Neutrophil (primary cell): ENCODE measurements around the gene COA1.
"Not testable (repeated sequence)": the region's sequence is repeated elsewhere in the genome, so short reads cannot be mapped to it uniquely, and the experiment has no call there.

Source experiments
- H3K27ac ChIP-seq: fragments of 200-600 bp; sonication (generic); 2 replicates; pipeline ENCODE4 v1.5.1; 2016; ENCODE audit warnings: mild to moderate bottlenecking, moderate library complexity
- H3K27me3 ChIP-seq: fragments of 200-600 bp; sonication (generic); 2 replicates; pipeline ENCODE4 v1.6.0; 2016; ENCODE audit warnings: mild to moderate bottlenecking
- H3K36me3 ChIP-seq: fragments of 200-600 bp; sonication (generic); 2 replicates; pipeline ENCODE4 v1.5.1; 2017
- H3K4me1 ChIP-seq, 2 experiments: fragments of 200-600 bp in 1 of 2; sonication (generic) in 1 of 2; 1 replicate in 1 of 2; 2 replicates in 1 of 2; pipeline versions ENCODE4 v1.5.1 to v1.6.1; 2013 to 2016; ENCODE audit warnings: low read depth in 1 of 2, low read length in 1 of 2, mild to moderate bottlenecking in 1 of 2, moderate library complexity in 1 of 2; ENCODE audit not compliant: control insufficient read depth in 1 of 2, insufficient read depth in 1 of 2
- H3K4me3 ChIP-seq, 2 experiments: fragments of 200-600 bp in 1 of 2; sonication (generic) in 1 of 2; 1 replicate in 1 of 2; 2 replicates in 1 of 2; pipeline ENCODE4 v1.5.1; 2013 to 2016; ENCODE audit warnings: low read depth in 1 of 2, low read length in 1 of 2, mild to moderate bottlenecking in 1 of 2, moderate library complexity in 1 of 2
- H3K9me3 ChIP-seq: fragments of 200-600 bp; sonication (generic); 2 replicates; pipeline ENCODE4 v1.5.1; 2016
- CTCF ChIP-seq: fragments of 200-600 bp; sonication (generic); IDR thresholded peaks from 2 replicates; pipeline ENCODE4 v1.5.1; 2016; ENCODE audit warnings: antibody characterized with exemption

The COA1 gene

DNA sequence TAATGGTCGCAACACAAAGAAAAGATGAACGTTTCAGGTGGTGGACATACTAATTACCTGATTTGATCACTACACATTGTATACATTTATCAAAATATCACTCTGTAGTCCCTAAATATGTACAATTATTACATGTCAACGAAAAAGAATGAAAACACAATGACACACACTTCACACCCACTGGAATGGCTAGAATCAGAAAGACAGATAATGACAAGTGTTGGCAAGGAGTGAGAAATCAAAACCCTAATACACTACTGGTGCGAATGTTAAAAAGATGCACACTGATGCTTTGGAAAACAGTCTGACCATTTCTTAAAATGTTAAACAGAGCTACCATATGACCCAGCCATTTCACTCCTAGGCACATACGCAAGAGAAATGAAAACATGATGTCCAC is 2.3 kb downstream of the COA1 start:
- Histone ChIP-seq H3K36me3 (no peaks in the 10 kb centered on the region), H3K27ac (no peak overlapping the region), H3K9me3 (no peaks in the 10 kb centered on the region), H3K4me3 (no peak overlapping the region), H3K27me3 (no peaks in the 10 kb centered on the region), H3K4me1 (peaks cover 12 to 15% of the 10 kb centered on the region in 2 experiments)
- TF ChIP-seq CTCF = no peak

- Histone ChIP-seq H3K4me3 (no peak overlapping the region), H3K27ac (no peak overlapping the region), H3K27me3 (no peaks in the 10 kb centered on the region), H3K9me3 (no peaks in the 10 kb centered on the region), H3K36me3 (no peaks in the 10 kb centered on the region), H3K4me1 (peaks cover 12 to 15% of the 10 kb centered on the region in 2 experiments)
- TF ChIP-seq CTCF = no peak
Observed at GRCh38 chr7:43726466-43726865, 2.9 kb downstream of the COA1 start.

DNA sequence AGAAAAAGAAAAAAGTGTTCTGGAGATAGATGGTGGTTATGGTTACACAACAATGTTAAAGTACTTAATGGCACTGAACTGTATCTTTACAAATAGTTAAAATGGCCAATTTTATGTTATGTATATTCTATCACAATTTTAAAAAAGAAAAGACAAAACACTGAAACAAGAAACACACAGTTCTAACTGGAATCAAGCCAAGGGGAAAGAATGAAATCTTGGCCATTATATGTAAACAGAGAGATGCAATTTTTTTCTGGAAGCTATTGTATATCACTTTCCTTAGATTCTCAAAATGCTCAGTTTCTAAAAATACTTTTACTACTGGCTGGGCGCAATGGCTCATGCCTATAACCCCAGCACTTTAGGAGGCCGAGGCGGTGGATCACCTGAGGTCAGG is 4.1 kb downstream of the COA1 start:
- no peak for TF ChIP-seq CTCF
- H3K9me3 ChIP-seq = no peaks in the 10 kb centered on the region
- no peaks in the 10 kb centered on the region for H3K36me3 ChIP-seq
- H3K4me3 ChIP-seq = no peak overlapping the region
- H3K4me1 ChIP-seq = peaks cover 12 to 15% of the 10 kb centered on the region in 2 experiments
- H3K27ac ChIP-seq = no peak overlapping the region
- no peaks in the 10 kb centered on the region for H3K27me3 ChIP-seq

- no peaks in the 10 kb centered on the region for H3K9me3 ChIP-seq
- TF ChIP-seq CTCF = no peak
- H3K4me3 ChIP-seq = no peak overlapping the region
- no peak overlapping the region for H3K27ac ChIP-seq
- H3K36me3 ChIP-seq = no peaks in the 10 kb centered on the region
- H3K4me1 ChIP-seq = no peaks in the 10 kb centered on the region
- H3K27me3 ChIP-seq = no peaks in the 10 kb centered on the region
Observed at GRCh38 chr7:43723007-43723341, 6.3 kb downstream of the COA1 start.

DNA sequence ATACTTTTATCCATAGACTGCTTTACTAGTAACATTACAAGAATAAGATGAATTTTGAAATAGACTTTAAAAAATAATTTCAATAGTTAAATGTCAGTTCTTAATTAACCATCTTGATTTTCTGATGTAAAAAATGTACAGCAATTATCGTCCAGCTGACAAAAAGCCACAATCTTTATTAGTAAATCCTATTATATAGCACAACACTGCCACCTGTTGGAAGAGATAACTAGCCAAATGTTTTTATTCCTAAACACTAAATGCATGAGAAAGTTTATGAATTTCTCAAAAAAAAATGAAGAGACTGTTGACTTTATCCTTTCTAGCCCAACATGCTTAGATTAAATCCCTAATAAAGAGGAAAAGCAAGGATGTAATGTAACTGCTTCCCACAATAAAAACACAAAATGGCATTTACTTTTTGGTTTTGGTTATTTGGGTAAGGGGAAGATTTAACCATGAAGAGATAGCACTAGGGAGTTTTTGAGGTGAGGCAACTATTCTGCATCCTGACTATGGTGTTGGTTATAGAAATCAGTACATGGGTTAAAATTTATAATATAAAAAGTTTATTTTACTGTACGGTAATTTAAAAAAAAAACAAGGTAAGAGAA is 8.0 kb downstream of the COA1 start:
- Histone ChIP-seq H3K27me3 (no peaks in the 10 kb centered on the region), H3K36me3 (no peaks in the 10 kb centered on the region), H3K27ac (no peak overlapping the region), H3K4me1 (no peaks in the 10 kb centered on the region), H3K9me3 (no peaks in the 10 kb centered on the region), H3K4me3 (no peak overlapping the region)
- peak; percentile 62 for TF ChIP-seq CTCF

DNA sequence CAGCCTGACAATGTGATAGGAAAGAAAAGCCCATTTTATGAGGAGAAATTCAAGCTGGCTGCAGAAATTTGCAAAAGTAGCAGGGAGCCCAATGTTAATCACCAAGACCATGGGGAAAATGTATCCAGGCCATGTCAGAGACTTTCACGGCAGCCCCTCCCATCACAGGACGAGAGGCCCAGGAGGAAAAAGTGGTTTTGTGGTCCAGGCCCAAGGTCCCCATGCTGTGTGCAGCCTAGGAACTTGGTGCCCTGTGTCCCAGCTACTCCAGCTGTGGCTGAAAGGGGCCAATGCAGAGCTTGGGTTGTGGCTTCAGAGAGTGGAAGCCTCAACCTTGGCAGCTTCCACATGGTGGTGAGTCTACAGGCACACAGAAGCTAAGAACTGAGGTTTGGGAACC is 12.7 kb downstream of the COA1 start:
- no peaks in the 10 kb centered on the region for H3K9me3 ChIP-seq
- H3K27me3 ChIP-seq = no peaks in the 10 kb centered on the region
- no peak overlapping the region for H3K27ac ChIP-seq
- H3K4me3 ChIP-seq = no peak overlapping the region
- H3K4me1 ChIP-seq = no peaks in the 10 kb centered on the region
- H3K36me3 ChIP-seq = no peaks in the 10 kb centered on the region
- TF ChIP-seq CTCF = no peak

DNA sequence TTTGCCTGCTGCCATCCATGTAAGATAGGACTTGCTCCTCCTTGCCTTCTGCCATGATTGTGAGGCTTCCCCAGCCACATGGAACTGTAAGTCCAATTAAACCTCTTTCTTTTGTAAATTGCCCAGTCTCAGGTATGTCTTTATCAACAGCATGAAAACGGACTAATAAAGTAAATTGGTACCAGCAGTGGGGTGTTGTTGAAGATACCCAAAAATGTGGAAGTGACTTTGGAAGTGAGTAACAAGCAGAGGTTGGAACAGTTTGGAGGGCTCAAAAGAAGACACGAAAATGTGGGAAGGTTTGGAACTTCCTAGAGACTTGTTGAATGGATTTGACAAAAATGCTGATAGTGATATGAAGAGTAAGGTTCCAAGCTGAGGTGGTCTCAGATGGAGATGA is 13.4 kb downstream of the COA1 start:
- H3K4me1 ChIP-seq, H3K4me3 ChIP-seq, H3K36me3 ChIP-seq, H3K9me3 ChIP-seq, H3K27me3 ChIP-seq, H3K27ac ChIP-seq: not testable (repeated sequence)
